Subcutaneous adipose tissue (tissue), 4 donors: ENCODE results near the gene GOSR1. TPM values are rescaled to one million over a fixed set of nuclear protein-coding genes. Genes with fewer than 3 reads are reported as not detected.

Experiments used
- total RNA-seq, 4 donors: library from RNA; depleted of rRNA; stranded (reverse); fragments of >200 nt; gene quantifications; one replicate each; pipeline ENCODE4 v1.1.0, GENCODE V29; 2016
- TF ChIP-seq, protein P1 (sequence below): fragments of 450-650 bp; IDR thresholded peaks from one replicate; pipeline ENCODE4 v1.5.1; 2016; ENCODE audit warnings: low read depth, mild to moderate bottlenecking, control low read depth, antibody characterized with exemption, moderate library complexity

Gene GOSR1
- total RNA-seq = 10 to 100 TPM; 32.8 to 77.9 (median 36.6) TPM

DNA sequence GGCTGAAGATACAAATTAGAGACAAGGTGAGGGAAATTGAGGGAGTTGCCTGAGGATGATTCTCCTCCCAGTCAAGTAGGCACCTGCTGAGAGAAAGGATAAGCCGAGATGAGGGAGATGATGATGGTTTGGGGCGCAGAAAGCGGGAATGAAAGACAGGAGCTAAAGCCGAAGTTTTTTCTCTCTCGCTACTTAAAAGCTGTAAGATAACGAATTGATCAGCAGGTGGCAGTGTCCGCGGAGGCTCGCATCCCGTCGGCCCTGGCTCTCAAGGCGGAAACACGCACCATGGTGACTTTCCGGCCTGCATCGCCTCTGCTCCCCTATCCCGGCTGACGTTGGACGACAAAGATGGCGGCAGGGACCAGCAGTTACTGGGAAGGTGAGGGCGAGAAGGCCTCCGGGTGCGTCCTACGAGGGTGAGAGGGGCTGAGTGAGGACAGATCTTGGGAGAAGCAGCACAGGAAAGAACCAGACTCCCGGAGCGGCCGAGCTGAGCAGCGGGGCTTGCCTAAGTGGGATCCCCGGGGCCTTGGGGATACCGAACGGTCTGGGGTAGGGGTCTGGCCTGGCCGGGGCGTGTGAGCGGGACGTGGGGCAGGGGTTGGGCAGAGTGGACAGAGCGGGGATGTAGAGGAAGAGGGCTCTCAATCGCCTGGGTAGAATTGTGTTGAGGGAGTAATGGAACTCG lies at the start of gene GOSR1:
GOSR1 (plus strand) TSS at position 326 of the 691 bp plus-strand sequence; CDS start at position 352, 26 bp downstream.
- TF ChIP-seq, protein P1, sequence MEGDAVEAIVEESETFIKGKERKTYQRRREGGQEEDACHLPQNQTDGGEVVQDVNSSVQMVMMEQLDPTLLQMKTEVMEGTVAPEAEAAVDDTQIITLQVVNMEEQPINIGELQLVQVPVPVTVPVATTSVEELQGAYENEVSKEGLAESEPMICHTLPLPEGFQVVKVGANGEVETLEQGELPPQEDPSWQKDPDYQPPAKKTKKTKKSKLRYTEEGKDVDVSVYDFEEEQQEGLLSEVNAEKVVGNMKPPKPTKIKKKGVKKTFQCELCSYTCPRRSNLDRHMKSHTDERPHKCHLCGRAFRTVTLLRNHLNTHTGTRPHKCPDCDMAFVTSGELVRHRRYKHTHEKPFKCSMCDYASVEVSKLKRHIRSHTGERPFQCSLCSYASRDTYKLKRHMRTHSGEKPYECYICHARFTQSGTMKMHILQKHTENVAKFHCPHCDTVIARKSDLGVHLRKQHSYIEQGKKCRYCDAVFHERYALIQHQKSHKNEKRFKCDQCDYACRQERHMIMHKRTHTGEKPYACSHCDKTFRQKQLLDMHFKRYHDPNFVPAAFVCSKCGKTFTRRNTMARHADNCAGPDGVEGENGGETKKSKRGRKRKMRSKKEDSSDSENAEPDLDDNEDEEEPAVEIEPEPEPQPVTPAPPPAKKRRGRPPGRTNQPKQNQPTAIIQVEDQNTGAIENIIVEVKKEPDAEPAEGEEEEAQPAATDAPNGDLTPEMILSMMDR = no peak

DNA sequence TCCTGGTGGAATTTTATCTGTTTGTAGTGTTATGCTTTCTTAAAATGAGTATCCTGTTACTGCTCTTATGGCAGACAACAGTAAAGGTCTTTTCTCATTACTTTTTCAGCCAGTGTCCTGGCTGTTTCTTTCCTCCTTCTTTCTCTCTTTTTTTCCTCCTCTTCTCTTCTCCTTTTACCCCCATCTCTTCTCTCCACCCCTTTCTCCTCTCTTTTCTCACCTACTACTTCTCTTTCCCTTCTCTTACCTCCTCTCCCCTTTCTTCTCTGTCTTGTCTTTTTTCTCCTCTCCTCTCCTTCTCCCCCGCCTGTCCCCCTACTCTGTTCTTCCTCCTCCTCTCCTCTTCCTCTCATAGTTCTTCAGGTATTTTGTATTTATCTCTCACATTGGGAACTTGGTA lies 49.6 kb upstream of the GOSR1 start:
- TF ChIP-seq, protein P1 = no peak

DNA sequence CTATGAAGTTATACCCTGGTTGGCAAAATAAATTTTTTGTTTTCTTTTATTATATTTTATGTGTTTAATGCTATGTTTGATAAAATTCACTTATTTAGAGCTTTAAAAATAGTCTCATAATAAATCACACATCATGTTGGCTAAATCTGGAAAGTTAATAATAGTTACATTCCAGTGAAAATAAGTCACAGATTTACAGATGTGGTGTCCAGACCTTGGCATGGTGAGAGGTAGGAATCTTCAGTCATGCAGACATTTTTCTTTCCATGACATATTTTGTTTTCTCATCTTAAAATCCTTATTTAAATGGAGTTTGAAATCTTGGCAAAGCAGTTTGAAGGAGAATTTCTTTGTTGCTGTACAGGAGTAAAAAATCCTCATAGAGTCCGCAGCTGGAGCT lies 48.1 kb upstream of the GOSR1 start:
- TF ChIP-seq, protein P1 = no peak

DNA sequence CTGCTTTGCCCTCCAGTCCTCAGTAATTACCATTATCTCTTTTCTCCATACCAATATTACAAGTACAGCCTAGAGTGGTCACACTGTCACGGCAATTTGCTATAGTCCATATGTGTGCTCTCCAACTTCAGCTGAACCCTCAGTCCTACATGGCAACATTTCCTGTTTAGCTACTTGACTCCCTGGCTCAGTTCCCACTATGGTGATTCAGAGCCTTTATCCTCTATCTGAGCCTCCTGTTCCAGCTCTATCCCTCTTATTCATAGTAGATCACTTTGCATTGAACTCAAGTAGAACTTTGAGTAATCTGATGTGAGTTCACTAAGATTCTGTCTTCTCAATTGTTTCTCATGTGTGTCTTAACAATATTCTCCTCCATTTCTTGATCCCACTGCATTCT lies 43.7 kb upstream of the GOSR1 start:
- TF ChIP-seq, protein P1 = no peak

DNA sequence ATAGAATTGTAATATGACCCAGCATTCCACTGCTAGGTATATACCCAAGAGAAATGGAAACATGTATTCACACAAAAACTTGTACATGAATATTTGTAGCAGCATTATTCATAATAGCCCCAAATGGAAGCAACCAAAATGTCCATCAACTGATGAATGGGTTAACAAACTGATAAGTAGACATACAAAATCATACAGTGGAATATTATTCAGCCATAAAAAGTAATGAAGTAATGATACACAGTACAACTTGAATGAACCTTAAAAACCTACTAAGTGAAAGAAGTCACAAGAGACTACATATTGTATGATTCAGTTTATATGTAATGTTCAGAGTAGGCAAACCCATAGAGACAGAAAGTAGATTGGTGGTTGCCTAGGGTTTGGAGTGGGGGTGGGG lies 40.5 kb upstream of the GOSR1 start:
- TF ChIP-seq, protein P1 = no peak

DNA sequence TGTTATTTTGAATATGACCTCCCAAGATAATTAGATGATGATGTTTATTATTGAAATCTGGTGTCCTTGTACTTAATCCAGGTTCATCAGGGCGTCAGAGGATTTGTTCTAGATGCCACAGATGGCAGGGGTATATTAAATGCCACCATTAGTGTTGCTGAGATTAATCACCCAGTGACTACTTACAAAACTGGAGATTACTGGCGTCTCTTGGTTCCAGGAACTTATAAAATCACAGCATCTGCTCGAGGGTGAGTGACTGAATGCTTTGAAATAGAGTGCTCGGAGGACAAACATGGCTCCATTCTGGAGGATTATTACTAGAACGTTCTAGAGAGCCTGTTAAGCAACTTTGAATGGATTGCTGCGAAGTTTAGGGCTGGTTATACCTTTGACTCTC lies 33.5 kb upstream of the GOSR1 start:
- TF ChIP-seq, protein P1 = no peak

DNA sequence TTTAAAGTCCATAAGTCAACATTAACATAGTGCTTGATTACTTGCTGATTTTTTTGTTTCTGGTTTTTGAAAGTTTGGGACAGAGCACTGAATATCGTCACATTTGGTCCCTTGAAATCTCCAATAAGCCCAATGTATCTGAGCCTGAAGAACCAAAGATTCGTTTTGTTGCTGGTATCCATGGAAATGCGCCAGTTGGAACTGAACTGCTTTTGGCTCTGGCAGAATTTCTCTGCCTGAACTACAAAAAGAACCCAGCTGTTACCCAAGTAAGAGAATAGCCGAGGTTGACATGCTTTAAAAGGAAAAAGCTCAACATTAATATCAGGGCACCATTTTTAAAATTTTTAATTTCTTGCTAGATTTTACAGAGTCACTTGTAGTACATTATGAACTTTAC lies 27.7 kb upstream of the GOSR1 start:
- TF ChIP-seq, protein P1 = no peak
